Measurements from ENCODE around the gene SIAE.

The SIAE gene

DNA sequence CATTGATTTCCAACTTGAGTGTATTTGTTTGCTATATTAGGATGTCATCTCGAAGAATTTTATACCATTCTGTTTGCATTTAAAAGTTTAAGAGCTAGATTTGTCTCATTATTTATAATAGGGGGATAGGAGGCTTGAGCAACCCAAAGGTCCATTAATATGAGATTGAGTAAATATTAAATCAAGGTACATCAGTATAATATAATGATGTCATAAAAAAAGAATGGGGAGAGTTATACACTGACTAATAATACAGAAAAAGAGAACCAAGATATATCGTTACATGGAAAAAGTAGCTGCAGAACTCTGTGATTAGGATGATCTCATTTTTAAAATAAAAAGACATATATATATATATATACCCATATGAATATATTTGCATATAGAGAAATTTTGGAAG is 19.6 kb upstream of the SIAE start:
- H3K4me1 ChIP-seq: no peaks in the 10 kb centered on the region
- no peaks in the 10 kb centered on the region for H3K9me3 ChIP-seq
- TF ChIP-seq CTCF (IDR thresholded peaks at IDR 0.05; ENCODE audit: low read depth, low read length): no peak
- no peaks in the 10 kb centered on the region for H3K36me3 ChIP-seq
- H3K27me3 ChIP-seq: no peaks in the 10 kb centered on the region
- H3K4me3 ChIP-seq (ENCODE audit: low read depth, low read length): no peak overlapping the region
- no peak for DNase-seq

DNA sequence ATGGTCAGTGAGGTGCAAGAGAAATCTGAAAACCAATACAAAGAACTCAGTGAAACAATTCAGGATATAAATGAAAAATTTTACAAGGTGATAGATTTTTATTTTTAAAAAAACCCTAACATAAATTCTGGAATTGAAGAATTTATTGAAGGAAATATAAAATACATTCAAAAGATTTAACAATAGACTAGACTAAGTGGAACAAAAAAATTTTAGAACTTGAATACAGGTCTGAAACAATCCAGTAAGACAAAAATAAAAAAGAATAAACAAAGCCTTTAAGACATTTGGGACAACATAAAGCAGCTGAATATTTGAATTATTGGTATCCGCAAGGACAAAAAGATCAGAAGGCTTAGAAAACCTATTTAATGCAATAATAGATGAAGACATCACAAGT is 8.9 kb upstream of the SIAE start:
- no peak for DNase-seq
- H3K9me3 ChIP-seq: no peaks in the 10 kb centered on the region
- no peaks in the 10 kb centered on the region for H3K4me1 ChIP-seq
- TF ChIP-seq CTCF (IDR thresholded peaks at IDR 0.05; ENCODE audit: low read depth, low read length): no peak
- H3K36me3 ChIP-seq: no peaks in the 10 kb centered on the region
- no peak overlapping the region for H3K4me3 ChIP-seq (ENCODE audit: low read depth, low read length)
- H3K27me3 ChIP-seq: peaks cover 4% of the 10 kb centered on the region; the same call in 1 of the 2 replicates

DNA sequence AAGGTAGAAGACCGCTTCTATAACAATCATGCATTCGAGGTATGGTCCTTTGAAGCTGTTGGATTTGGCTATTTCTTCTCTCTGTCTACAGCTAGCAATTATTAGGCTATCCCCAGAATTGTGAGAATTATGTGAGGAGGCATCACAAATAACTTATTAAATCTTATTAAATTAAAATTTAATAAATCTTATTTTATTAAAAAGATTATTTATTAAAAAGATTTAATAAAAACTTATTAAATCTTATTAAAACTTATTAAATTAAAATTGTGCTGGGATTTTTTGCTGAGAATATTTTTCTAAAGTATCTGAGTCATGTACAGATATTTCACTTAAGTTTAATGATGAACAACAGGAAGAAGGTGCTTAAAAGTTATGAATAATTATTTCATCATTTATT is 7.9 kb upstream of the SIAE start:
- no peak overlapping the region for H3K4me3 ChIP-seq (ENCODE audit: low read depth, low read length)
- no peak for DNase-seq
- no peaks in the 10 kb centered on the region for H3K36me3 ChIP-seq
- H3K4me1 ChIP-seq: no peaks in the 10 kb centered on the region
- TF ChIP-seq CTCF (IDR thresholded peaks at IDR 0.05; ENCODE audit: low read depth, low read length): no peak
- no peaks in the 10 kb centered on the region for H3K9me3 ChIP-seq
- H3K27me3 ChIP-seq: peaks cover 4% of the 10 kb centered on the region; the same call in 1 of the 2 replicates

DNA sequence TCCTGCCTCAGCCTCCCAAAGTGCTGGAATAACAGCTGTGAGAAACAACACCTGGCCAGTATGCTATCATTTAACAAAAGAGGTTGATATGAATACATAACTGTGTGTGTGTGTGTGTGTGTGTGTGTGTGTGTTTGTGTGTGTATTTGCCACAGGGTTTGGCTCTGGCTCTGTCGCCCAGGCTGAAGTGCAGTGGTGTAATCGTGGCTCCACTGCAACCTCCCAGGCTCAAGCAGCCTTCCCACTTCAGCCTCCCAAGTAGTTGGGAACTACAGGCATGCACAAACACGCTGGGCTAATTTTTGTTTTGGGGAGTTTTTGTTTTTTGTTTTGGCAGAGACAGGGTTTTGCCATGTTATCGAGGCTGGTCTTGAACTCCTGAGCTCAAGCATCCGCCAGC is 4.9 kb upstream of the SIAE start:
- Histone ChIP-seq H3K36me3 (no peaks in the 10 kb centered on the region), H3K9me3 (no peaks in the 10 kb centered on the region), H3K4me3 (ENCODE audit: low read depth, low read length) (no peak overlapping the region), H3K4me1 (no peaks in the 10 kb centered on the region), H3K27me3 (peaks cover 4% of the 10 kb centered on the region; the same call in 1 of the 2 replicates)
- TF ChIP-seq CTCF (IDR thresholded peaks at IDR 0.05; ENCODE audit: low read depth, low read length): no peak
- DNase-seq: no peak

- DNase-seq: no peak
- H3K4me3 ChIP-seq (ENCODE audit: low read depth, low read length): no peak overlapping the region
- no peaks in the 10 kb centered on the region for H3K9me3 ChIP-seq
- no peaks in the 10 kb centered on the region for H3K36me3 ChIP-seq
- H3K4me1 ChIP-seq: no peaks in the 10 kb centered on the region
- TF ChIP-seq CTCF (IDR thresholded peaks at IDR 0.05; ENCODE audit: low read depth, low read length): no peak
- peaks cover 4% of the 10 kb centered on the region; the same call in 1 of the 2 replicates for H3K27me3 ChIP-seq
These were observed 2.8 kb upstream of the SIAE start for GRCh38 chr11:124676386-124676785.

DNA sequence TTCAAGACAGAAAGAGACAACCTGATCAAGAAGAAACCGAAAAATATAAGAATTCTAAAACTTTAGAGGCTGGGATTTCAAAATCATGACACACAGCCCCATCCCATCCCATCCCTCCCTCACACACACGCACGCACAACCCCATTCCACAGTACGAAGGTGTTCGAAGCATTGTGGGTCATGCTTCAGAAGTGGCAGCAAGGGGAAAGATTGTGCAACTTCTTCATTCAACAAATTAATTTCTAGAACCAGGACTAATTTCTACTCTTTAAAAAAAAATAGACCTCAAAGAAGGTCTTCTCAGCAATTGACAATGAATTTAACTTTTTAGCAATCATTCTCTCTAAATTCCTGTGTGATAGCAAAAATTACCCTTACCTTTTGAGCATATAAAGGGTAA is 1.0 kb upstream of the SIAE start:
- no peaks in the 10 kb centered on the region for H3K4me1 ChIP-seq

More for the DNA sequence above, 1.0 kb upstream of the SIAE start:
- no peak for DNase-seq
- peak overlapping the region; percentile 75 for H3K4me3 ChIP-seq (ENCODE audit: low read depth, low read length)
- H3K36me3 ChIP-seq: no peaks in the 10 kb centered on the region
- H3K9me3 ChIP-seq: no peaks in the 10 kb centered on the region
- peaks cover 2% of the 10 kb centered on the region; the same call in 1 of the 2 replicates for H3K27me3 ChIP-seq
- TF ChIP-seq CTCF (IDR thresholded peaks at IDR 0.05; ENCODE audit: low read depth, low read length): no peak

Measured in BE2C (cell line).